ENCODE measurements around the gene PLPP3.

Gene PLPP3

GRCh38 chr1:56462209-56462608 is 117.2 kb downstream of the PLPP3 start:
- DNase-seq (ENCODE audit: low read depth) = no peak

GRCh38 chr1:56461158-56462127 is 117.9 kb downstream of the PLPP3 start:
- no peak for DNase-seq (ENCODE audit: low read depth)

DNA sequence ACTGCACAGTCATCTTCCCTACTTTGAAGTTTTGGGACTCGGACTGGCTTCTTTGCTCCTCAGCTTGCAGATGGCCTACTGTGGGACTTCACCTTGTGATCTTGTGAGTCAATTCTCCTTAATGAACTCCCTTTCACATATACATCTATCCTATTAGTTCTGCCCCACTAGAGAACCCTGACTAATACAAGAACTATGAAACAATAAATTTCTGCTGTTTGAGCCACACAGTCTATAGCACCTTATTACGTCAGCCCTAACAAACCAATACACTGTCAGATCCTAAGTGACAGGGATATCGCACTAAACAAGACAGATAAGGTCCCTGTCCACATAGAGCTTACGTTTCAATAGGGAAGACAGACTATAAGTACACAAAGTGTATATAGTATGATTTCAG is 120.1 kb downstream of the PLPP3 start:
- peak; percentile 14 for DNase-seq (ENCODE audit: low read depth)

GRCh38 chr1:56457756-56458375 is 121.5 kb downstream of the PLPP3 start:
- DNase-seq (ENCODE audit: low read depth) = no peak

DNA sequence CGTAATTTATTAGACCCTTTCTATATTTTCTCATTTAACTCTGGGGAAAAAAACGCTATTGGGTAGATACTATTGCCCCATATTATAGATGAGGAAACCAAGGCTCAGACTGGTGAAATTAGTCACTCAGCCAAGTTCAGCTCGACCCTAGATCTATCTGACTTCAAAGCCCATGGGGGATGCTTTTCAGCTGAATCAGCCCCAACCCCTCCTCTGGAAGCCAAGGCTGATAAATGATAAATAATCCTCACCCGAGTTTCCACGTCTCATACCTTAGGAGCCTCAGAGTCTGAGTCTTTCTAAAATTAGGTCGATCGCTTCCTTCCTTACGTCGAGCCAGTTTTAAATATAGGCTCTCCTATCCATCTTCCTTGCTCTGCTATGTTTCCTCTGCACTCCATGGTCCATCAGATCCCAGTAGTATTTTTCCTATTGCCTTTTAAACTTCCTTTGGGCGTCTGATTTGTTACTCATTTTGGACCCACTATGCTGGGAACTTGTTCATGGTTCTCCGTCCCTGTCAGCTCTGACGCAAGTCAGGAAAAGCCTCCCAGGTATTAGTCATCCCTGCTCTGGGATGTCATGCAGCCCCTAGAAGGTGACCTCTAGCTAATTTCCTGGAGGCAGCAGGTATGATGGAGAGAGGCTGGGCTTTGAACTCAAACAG is 122.8 kb downstream of the PLPP3 start:
- DNase-seq (ENCODE audit: low read depth) = no peak

- no peak for DNase-seq (ENCODE audit: low read depth)
Observed at GRCh38 chr1:56453417-56454078, 125.8 kb downstream of the PLPP3 start.

GRCh38 chr1:56453016-56453415 is 126.3 kb downstream of the PLPP3 start:
- no peak for DNase-seq (ENCODE audit: low read depth)

- DNase-seq (ENCODE audit: low read depth) = no peak
Observed at GRCh38 chr1:56452027-56453011, 127.0 kb downstream of the PLPP3 start.

DNA sequence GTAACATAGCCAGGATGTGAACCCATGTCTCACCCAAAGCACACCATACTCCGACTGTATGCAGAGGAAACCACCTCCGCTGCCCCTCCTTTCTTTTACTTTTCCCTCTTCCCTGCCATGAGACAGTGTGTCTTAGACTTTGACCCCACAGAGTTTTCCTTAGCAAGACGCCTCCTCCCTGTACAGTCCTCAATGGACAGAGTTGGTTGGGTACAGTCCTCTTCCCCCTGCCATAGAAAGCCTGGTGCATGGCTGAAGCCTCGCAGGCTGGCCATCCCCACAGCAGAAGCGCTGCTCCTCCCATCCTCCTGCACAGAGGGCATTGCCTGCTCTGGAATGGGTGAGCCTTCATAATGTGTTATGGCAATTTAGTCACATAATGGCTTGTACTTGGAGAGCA is 127.9 kb downstream of the PLPP3 start:
- no peak for DNase-seq (ENCODE audit: low read depth)

DNA sequence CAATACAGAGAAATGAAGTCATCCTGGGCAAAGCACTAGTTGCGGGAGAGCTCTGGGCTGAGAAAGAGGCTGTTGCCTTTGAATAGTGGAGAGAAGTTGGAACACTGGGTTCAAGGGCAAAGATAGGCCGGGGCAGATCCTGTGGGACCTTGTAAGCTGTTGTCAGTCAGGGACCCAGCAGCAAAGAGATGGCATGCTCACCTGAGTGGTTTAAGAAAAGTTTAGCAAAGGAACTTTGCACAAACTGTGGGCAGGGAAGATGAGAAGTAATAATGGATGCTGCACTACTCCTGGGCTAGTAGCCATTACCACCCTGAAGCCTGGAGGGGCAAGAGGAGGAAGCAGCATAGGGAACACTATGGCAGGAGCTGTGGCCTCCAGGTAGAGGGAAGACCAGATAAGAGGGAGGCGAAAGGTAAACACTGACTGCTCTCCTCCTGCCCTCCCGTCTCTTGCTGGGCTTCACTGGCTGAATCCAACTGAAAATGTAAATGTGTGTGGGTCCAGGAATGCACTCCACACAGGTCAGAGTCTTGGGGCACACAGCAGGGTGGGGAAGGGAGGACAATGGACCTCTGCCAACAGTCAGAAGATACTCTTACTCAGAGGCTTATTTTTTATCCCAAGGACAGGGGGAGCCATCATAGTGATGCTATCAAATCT is 129.2 kb downstream of the PLPP3 start:
- no peak for DNase-seq (ENCODE audit: low read depth)

DNA sequence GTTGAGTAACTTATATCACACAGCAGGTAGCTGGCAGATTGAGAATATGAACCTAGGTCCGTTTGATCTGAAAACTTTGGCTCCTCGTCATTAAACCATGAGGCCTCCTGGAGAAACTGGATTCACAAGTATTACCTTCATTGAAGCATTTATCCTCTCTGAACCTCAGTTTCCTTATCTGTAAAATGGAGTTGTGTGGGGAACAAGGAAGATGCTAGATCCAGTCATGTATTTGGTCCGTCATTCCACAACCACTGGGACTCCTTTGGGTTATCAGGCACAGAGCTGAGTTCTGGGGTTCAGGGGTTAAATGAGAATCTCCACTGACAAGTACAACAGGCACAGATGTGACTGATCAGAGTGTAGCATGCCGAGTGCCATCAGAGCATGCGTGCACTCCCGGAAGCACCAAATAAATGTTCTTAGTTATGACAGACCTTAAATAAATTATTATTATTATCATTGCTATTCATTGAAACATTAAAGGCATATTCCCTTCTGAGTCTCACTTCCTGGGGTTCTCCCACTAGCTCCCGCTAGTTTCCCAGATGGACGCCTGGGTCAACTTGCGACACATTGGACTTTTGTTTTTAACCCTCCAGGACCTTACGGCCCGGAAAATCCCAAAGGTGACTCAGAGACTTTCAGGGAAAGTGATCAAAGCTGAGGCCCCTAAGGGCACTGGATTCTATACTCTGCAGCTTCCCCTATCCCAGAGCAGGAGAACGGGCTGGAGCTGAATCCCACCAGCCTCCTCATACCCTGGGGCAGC is 130.6 kb downstream of the PLPP3 start:
- no peak for DNase-seq (ENCODE audit: low read depth)

DNA sequence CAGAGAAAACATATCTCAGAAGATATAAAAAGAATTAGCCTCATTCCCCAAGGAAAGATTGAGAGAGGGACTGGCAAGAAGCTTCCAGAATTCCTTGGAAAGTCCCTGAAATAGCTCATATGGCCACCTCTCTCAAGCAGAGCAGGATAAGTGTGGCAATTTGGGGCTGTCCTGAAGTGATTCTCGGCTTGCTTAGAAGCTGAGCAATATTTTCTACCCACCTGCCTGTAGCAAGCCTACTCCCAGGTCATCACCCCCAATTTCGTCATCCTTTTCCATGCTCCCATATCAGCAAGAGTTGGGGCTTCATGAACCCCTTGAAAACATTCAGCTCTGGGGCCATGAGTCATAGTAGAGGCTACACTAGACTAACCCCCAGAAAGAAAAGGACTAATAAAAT is 131.5 kb downstream of the PLPP3 start:
- DNase-seq (ENCODE audit: low read depth) = no peak

- no peak for DNase-seq (ENCODE audit: low read depth)
Observed at GRCh38 chr1:56446531-56447098, 132.7 kb downstream of the PLPP3 start.

DNA sequence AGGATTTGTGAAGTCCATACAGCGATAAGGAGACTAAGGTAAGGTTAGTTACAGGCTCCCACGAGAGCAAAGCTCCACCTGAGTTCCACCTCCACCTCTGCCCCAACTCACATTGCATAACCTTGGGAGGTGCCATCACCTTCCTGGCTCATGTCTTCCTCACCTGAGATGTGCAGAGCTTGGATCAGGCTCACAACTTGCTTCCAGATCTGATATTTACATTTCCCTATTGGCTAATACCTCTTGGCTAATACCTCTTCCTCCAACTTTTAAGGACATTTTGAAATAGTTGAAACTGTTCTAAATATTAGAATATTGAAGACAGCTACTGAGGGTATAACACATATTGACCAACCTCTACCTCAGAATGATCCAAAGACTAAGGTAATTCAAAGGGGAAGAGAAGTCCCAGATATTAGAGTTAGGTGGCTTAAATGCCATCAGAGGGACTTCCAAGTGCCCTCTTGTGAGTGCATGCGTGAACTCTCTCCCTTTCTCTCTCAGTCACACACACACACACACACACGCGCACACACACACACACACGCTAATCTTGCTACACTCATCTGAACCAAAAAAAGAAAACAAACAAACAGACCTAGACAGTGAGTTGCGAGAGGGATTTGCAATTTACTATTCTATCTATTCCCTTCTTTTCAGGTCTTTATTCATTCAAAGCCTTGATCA is 134.3 kb downstream of the PLPP3 start:
- DNase-seq (ENCODE audit: low read depth) = no peak

All from non-pigmented ciliary epithelial cell (primary cell).